ENCODE measurements around the gene ARNT2. TPM values are rescaled to one million over a fixed set of nuclear protein-coding genes. Genes with fewer than 3 reads are reported as not detected.
A peak's percentile ranks its signal among the peaks of the same experiment; 100 is the strongest.
"Not testable (repeated sequence)": the region's sequence is repeated elsewhere in the genome, so short reads cannot be mapped to it uniquely, and the experiment has no call there.

The ARNT2 gene
- total RNA-seq, 6 experiments from 2014 or later: 2.4 to 16.6 (median 15.5) TPM

GRCh38 chr15:80639168-80639555, 235.0 kb downstream of the ARNT2 start:
- Mint-ChIP-seq H3K27ac (no peak overlapping the region), H3K4me3 (no peak overlapping the region), H3K4me1 (ENCODE audit: low read depth) (peaks cover 14% of the 10 kb centered on the region), H3K36me3 (ENCODE audit: low read depth) (peaks cover 12% of the 10 kb centered on the region), H3K27me3 (ENCODE audit: insufficient read depth) (peaks cover 9% of the 10 kb centered on the region), H3K9me3 (peaks cover 18% of the 10 kb centered on the region)
- no peak for TF ChIP-seq CTCF (IDR thresholded peaks at IDR 0.05)
- no peak for DNase-seq

- Mint-ChIP-seq H3K27me3 (ENCODE audit: insufficient read depth) (peaks cover 8% of the 10 kb centered on the region), H3K27ac (no peak overlapping the region), H3K4me1 (ENCODE audit: low read depth) (peaks cover 17% of the 10 kb centered on the region), H3K9me3 (peaks cover 18% of the 10 kb centered on the region), H3K36me3 (ENCODE audit: low read depth) (peaks cover 12% of the 10 kb centered on the region), H3K4me3 (no peak overlapping the region)
- no peak for DNase-seq
- no peak for TF ChIP-seq CTCF (IDR thresholded peaks at IDR 0.05)
These were observed 236.4 kb downstream of the ARNT2 start for GRCh38 chr15:80640531-80641121.

- peaks cover 20% of the 10 kb centered on the region for H3K4me1 Mint-ChIP-seq (ENCODE audit: low read depth)
- no peak for DNase-seq
- peaks cover 8% of the 10 kb centered on the region for H3K27me3 Mint-ChIP-seq (ENCODE audit: insufficient read depth)
- H3K4me3 Mint-ChIP-seq: no peak overlapping the region
- H3K27ac Mint-ChIP-seq: no peak overlapping the region
- no peak for TF ChIP-seq CTCF (IDR thresholded peaks at IDR 0.05)
- peaks cover 12% of the 10 kb centered on the region for H3K36me3 Mint-ChIP-seq (ENCODE audit: low read depth)
- peaks cover 18% of the 10 kb centered on the region for H3K9me3 Mint-ChIP-seq
These were observed 237.2 kb downstream of the ARNT2 start for GRCh38 chr15:80641384-80641783.

- Mint-ChIP-seq H3K27ac (no peak overlapping the region), H3K36me3 (ENCODE audit: low read depth) (peaks cover 12% of the 10 kb centered on the region), H3K9me3 (peaks cover 18% of the 10 kb centered on the region), H3K27me3 (ENCODE audit: insufficient read depth) (peaks cover 8% of the 10 kb centered on the region), H3K4me3 (no peak overlapping the region), H3K4me1 (ENCODE audit: low read depth) (peaks cover 20% of the 10 kb centered on the region)
- peak; percentile 16 for DNase-seq
- TF ChIP-seq CTCF (IDR thresholded peaks at IDR 0.05): no peak
These were observed 239.3 kb downstream of the ARNT2 start for GRCh38 chr15:80643431-80643951.

GRCh38 chr15:80645494-80646065, 241.4 kb downstream of the ARNT2 start:
- no peak for TF ChIP-seq CTCF (IDR thresholded peaks at IDR 0.05)
- Mint-ChIP-seq H3K4me1 (ENCODE audit: low read depth) (peaks cover 14% of the 10 kb centered on the region), H3K9me3 (peaks cover 12% of the 10 kb centered on the region), H3K4me3 (no peak overlapping the region), H3K36me3 (ENCODE audit: low read depth) (peaks cover 8% of the 10 kb centered on the region), H3K27me3 (ENCODE audit: insufficient read depth) (peaks cover 8% of the 10 kb centered on the region), H3K27ac (no peak overlapping the region)
- DNase-seq: no peak

- not testable (repeated sequence) for H3K27me3 Mint-ChIP-seq (ENCODE audit: insufficient read depth); H3K27ac Mint-ChIP-seq; H3K4me3 Mint-ChIP-seq; DNase-seq; H3K36me3 Mint-ChIP-seq (ENCODE audit: low read depth)
- Mint-ChIP-seq H3K9me3 (peaks cover 18% of the 10 kb centered on the region), H3K4me1 (ENCODE audit: low read depth) (peaks cover 14% of the 10 kb centered on the region)
These were observed 243.2 kb downstream of the ARNT2 start for GRCh38 chr15:80647424-80647823.

Measured in HFFc6 (cell line).